KBM-7 (cell line): Measurements from ENCODE around the gene FBXO40.

Source experiments
- DNase-seq: peaks from one replicate; pipeline ENCODE4 v3.0.0-alpha.2; 2015
- in situ Hi-C: fragments of 300-500 bp; cut with MboI; formaldehyde crosslinking; loops from 2 replicates; pipeline ENCODE4 v1.14.3; 2020; ENCODE audit warnings: low sequenced_read_pairs, low pct_unique_long_range_greater_than_20kb, mixed read lengths

Gene FBXO40

GRCh38 chr3:121606106-121606505, 12.9 kb downstream of the FBXO40 start:
- no peak for DNase-seq
- in situ Hi-C loops, result no loop called here

GRCh38 chr3:121619691-121620090, 26.5 kb downstream of the FBXO40 start:
- DNase-seq, result no peak
- in situ Hi-C loops, result no loop called here

- in situ Hi-C loops, result no loop called here
- no peak for DNase-seq
These were observed 28.3 kb downstream of the FBXO40 start for GRCh38 chr3:121621491-121621890.

- DNase-seq, result no peak
- in situ Hi-C loops, result no loop called here
These were observed 31.1 kb downstream of the FBXO40 start for GRCh38 chr3:121624147-121624899.

- no peak for DNase-seq
- in situ Hi-C loops, result no loop called here
These were observed 33.3 kb downstream of the FBXO40 start for GRCh38 chr3:121626495-121626894.

GRCh38 chr3:121627211-121627610, 34.0 kb downstream of the FBXO40 start:
- no peak for DNase-seq
- in situ Hi-C loops, result no loop called here

GRCh38 chr3:121627622-121628021, 34.4 kb downstream of the FBXO40 start:
- in situ Hi-C loops, result no loop called here
- DNase-seq, result no peak

- no peak for DNase-seq
- in situ Hi-C loops, result no loop called here
These were observed 36.4 kb downstream of the FBXO40 start for GRCh38 chr3:121629601-121630000.

- no peak for DNase-seq
- in situ Hi-C loops, result no loop called here
These were observed 37.2 kb downstream of the FBXO40 start for GRCh38 chr3:121630355-121630754.

- no peak for DNase-seq
- in situ Hi-C loops, result no loop called here
These were observed 44.7 kb downstream of the FBXO40 start for GRCh38 chr3:121637922-121638321.

- DNase-seq, result no peak
- in situ Hi-C loops, result no loop called here
These were observed 47.9 kb downstream of the FBXO40 start for GRCh38 chr3:121641127-121641526.

- DNase-seq, result no peak
- in situ Hi-C loops, result no loop called here
These were observed 49.6 kb downstream of the FBXO40 start for GRCh38 chr3:121642601-121643314.

GRCh38 chr3:121645054-121645453, 51.9 kb downstream of the FBXO40 start:
- in situ Hi-C loops, result no loop called here

GRCh38 chr3:121648219-121648958, 55.2 kb downstream of the FBXO40 start:
- DNase-seq, result no peak
- in situ Hi-C loops, result no loop called here

More at GRCh38 chr3:121645054-121645453, 51.9 kb downstream of the FBXO40 start:
- no peak for DNase-seq

- in situ Hi-C loops, result no loop called here
- DNase-seq, result no peak
These were observed 56.5 kb downstream of the FBXO40 start for GRCh38 chr3:121649645-121650044.

GRCh38 chr3:121651684-121652083, 58.5 kb downstream of the FBXO40 start:
- DNase-seq, result no peak
- in situ Hi-C loops, result no loop called here

GRCh38 chr3:121654493-121655385, 61.6 kb downstream of the FBXO40 start:
- in situ Hi-C loops, result no loop called here
- no peak for DNase-seq

- no peak for DNase-seq
- in situ Hi-C loops, result no loop called here
These were observed 65.7 kb downstream of the FBXO40 start for GRCh38 chr3:121658716-121659435.
